ENCODE results near the gene EIF2S3B. TPM values are rescaled to one million over a fixed set of nuclear protein-coding genes. Genes with fewer than 3 reads are reported as not detected.

The EIF2S3B gene
- total RNA-seq, 1 donor from 2014 or later, result 1.3 TPM

DNA sequence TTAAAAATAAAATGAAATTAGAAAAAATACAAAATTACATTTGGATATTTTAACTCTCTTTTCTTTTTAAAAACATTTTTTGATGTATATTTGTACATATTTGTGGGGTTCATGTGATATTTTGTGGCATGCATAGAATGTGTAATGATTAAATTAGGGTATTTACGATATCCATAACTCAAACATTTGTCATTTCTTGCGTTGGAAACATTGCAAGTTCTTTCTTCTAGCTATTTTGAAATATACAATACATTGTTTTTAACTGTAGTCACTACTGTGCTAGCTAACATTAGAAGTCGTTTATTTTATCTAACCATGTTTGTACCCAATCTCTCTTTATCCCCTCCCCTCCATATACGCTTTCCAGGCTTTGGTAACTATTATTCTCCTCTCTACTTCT lies 13.9 kb upstream of the EIF2S3B start:
- TF ChIP-seq, protein P1, sequence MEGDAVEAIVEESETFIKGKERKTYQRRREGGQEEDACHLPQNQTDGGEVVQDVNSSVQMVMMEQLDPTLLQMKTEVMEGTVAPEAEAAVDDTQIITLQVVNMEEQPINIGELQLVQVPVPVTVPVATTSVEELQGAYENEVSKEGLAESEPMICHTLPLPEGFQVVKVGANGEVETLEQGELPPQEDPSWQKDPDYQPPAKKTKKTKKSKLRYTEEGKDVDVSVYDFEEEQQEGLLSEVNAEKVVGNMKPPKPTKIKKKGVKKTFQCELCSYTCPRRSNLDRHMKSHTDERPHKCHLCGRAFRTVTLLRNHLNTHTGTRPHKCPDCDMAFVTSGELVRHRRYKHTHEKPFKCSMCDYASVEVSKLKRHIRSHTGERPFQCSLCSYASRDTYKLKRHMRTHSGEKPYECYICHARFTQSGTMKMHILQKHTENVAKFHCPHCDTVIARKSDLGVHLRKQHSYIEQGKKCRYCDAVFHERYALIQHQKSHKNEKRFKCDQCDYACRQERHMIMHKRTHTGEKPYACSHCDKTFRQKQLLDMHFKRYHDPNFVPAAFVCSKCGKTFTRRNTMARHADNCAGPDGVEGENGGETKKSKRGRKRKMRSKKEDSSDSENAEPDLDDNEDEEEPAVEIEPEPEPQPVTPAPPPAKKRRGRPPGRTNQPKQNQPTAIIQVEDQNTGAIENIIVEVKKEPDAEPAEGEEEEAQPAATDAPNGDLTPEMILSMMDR (IDR thresholded peaks at IDR 0.05; ENCODE audit: insufficient read depth, low read length, poor library complexity, severe bottlenecking), result no peak
- DNase-seq (ENCODE audit: low read depth), result no peak
- H3K36me3 ChIP-seq (ENCODE audit: control insufficient read depth, insufficient read depth, low read length), result no peaks in the 10 kb centered on the region
- H3K27me3 ChIP-seq (ENCODE audit: control insufficient read depth, insufficient read depth, low read length), result no peaks in the 10 kb centered on the region
- no peak overlapping the region for H3K4me3 ChIP-seq (ENCODE audit: low read depth, low read length)

DNA sequence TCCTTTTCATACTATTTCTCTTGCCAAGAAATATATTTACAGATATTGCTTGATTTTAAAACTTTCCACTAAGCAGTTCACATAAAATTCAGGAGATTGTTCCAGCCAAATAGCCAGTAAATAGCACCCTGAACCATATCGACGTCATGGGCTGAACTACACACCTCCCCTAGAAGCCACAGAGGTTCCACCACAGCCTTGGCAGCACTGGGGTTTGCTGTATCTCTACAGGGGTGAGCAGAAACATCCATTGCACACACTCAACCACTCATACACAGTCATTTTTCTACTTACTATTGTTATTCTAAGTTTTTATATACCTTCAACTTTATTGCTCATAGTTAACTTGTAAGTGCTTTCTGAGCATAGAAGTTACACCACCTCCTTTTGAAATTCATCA lies 8.1 kb upstream of the EIF2S3B start:
- DNase-seq (ENCODE audit: low read depth), result no peak

DNA sequence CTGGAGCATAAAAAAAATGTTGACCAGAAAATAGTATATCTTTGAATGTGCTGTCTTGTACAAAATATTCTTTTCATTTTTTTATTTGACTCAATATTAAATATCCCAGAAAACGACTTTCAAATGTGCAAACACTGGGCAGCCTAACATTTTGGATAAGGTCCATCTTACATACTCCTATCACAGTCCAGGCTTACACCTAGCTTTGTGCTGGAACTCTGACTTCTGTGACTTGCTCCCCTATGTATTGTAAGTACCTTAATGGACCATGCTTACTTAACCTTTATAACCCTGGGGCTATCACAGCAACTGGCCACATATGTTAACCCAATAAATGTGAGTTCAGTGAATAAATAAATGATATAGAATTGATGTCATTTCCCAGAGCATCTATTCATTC lies 7.6 kb upstream of the EIF2S3B start:
- no peak overlapping the region for H3K4me3 ChIP-seq (ENCODE audit: low read depth, low read length)
- no peaks in the 10 kb centered on the region for H3K36me3 ChIP-seq (ENCODE audit: control insufficient read depth, insufficient read depth, low read length)
- TF ChIP-seq, protein P1 (IDR thresholded peaks at IDR 0.05; ENCODE audit: insufficient read depth, low read length, poor library complexity, severe bottlenecking), result no peak

More for the DNA sequence above, 8.1 kb upstream of the EIF2S3B start:
- Histone ChIP-seq H3K36me3 (ENCODE audit: control insufficient read depth, insufficient read depth, low read length) (no peaks in the 10 kb centered on the region), H3K4me3 (ENCODE audit: low read depth, low read length) (no peak overlapping the region), H3K27me3 (ENCODE audit: control insufficient read depth, insufficient read depth, low read length) (no peaks in the 10 kb centered on the region)
- TF ChIP-seq, protein P1 (IDR thresholded peaks at IDR 0.05; ENCODE audit: insufficient read depth, low read length, poor library complexity, severe bottlenecking), result no peak

DNA sequence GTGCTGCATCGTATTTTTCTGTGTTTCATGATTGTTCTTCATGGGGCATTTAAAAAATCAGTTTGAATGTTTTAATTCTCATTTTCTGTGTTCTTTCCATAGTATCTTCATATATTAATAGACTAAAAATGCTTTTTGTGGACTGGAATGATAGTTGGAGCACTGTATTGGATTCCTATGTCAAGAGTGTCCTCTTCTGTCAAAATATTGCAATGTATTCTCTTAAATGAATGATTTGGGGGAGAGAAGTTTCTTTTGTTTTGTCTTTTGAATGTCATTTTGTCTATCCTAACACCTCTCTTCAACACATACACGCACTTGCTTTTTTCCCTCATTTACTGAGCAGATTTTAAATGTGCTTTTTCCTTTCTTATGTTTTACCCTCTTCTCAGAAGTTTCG lies 4.7 kb upstream of the EIF2S3B start:
- TF ChIP-seq, protein P1 (IDR thresholded peaks at IDR 0.05; ENCODE audit: insufficient read depth, low read length, poor library complexity, severe bottlenecking), result peak; percentile 20
- Histone ChIP-seq H3K36me3 (ENCODE audit: control insufficient read depth, insufficient read depth, low read length) (no peaks in the 10 kb centered on the region), H3K27me3 (ENCODE audit: control insufficient read depth, insufficient read depth, low read length) (no peaks in the 10 kb centered on the region), H3K4me3 (ENCODE audit: low read depth, low read length) (no peak overlapping the region)
- DNase-seq (ENCODE audit: low read depth), result no peak

More for the DNA sequence above, 7.6 kb upstream of the EIF2S3B start:
- no peaks in the 10 kb centered on the region for H3K27me3 ChIP-seq (ENCODE audit: control insufficient read depth, insufficient read depth, low read length)
- no peak for DNase-seq (ENCODE audit: low read depth)

DNA sequence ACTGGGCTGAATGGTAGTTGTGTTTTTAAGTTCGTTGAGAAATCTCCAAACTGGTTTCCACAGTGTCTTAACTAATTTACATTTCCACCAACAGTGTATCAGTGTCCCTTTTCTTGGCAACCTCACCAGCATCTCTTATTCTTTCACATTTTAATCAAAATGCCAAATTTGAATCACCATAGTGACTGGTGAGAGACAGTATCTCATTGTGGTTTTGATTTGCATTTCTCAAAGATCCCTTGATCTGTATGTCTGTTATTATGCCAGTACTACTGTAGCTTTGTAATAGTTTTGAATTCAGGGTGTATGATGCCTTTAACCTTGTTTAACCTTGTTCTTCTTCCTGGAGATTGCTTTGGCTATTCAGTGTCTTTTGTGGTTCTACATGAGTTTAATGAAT lies 2.2 kb upstream of the EIF2S3B start:
- DNase-seq (ENCODE audit: low read depth), result no peak

More for the DNA sequence above, 2.2 kb upstream of the EIF2S3B start:
- Histone ChIP-seq H3K4me3 (ENCODE audit: low read depth, low read length) (no peak overlapping the region), H3K27me3 (ENCODE audit: control insufficient read depth, insufficient read depth, low read length) (no peaks in the 10 kb centered on the region), H3K36me3 (ENCODE audit: control insufficient read depth, insufficient read depth, low read length) (no peaks in the 10 kb centered on the region)
- TF ChIP-seq, protein P1 (IDR thresholded peaks at IDR 0.05; ENCODE audit: insufficient read depth, low read length, poor library complexity, severe bottlenecking), result no peak

Measured in kidney epithelial cell (primary cell).